HG03342 (cell line): ENCODE data around the gene ABI3.
"Not testable (repeated sequence)": the region's sequence is repeated elsewhere in the genome, so short reads cannot be mapped to it uniquely, and the experiment has no call there.

ENCODE experiments used
- ATAC-seq: cut with Tn5 transposase; IDR thresholded peaks from one replicate; pipeline ENCODE4 v1.9.1; 2021; ENCODE audit warnings: mild to moderate bottlenecking, moderate library complexity; ENCODE audit not compliant: unreplicated experiment

The ABI3 gene, protein sequence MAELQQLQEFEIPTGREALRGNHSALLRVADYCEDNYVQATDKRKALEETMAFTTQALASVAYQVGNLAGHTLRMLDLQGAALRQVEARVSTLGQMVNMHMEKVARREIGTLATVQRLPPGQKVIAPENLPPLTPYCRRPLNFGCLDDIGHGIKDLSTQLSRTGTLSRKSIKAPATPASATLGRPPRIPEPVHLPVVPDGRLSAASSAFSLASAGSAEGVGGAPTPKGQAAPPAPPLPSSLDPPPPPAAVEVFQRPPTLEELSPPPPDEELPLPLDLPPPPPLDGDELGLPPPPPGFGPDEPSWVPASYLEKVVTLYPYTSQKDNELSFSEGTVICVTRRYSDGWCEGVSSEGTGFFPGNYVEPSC

DNA sequence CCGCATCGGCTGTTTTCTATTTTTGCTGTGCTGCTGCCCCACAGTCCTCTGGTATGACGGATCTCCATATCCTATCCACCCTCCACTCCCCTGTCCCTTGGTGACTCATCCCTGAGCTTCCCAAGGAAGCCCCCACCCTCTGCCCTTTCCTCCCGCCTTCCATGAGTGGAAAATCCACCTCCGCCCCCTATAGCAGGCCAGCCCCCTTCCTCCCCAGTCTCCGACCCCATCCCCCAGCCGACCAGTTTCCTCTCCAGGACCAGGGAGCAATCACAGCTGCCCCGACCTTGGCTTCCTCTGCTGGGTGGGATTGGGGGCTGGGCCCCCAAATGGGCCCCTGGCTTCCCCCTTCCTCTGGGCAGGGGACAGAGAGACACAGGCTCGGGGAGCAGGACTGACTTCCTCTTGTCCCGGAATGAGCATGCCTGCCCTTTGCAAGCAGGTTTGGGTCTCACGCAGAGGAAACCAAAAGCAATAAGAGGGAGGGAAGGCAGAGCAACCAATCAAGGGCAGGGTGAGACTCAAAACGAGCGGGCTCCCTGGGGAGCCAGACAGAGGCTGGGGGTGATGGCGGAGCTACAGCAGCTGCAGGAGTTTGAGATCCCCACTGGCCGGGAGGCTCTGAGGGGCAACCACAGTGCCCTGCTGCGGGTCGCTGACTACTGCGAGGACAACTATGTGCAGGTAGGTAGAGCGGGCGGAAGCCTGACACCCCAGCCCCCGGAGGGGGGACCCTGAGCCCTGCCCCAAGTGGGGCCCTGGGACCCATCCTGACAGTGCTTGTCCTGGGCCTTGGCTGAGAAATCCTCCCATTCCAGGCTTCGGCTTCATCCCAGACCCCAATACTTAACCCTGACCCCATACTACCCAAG is at the start of gene ABI3, which contains the start of gene GNGT2:
ABI3 (plus strand) TSS at position 550 of the 872 bp plus-strand sequence; CDS start at position 568, 18 bp downstream.
GNGT2 (minus strand) TSS at position 417 of the 872 bp plus-strand sequence. CDS start 3,152 bp downstream, outside the sequence.
- ATAC-seq: peak; percentile 80

DNA sequence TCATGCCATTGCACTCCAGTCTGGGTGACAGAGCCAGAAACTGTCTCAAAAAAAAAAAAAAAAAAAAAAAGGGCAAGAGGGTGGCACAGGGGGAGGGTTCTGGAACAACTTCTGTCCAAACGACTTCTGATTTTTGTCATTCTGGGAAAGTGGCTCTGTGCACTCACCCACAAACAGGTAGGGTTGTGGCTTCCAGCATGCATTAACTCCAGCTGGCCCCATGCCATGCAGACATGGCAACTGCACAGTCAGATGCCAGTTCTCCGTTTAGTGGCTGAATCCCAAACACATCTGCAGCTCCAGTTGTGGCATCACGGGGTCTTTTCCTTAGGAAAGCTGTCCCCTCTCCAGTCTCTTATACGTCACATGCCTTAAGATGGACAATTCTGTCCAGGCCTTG is 47.6 kb upstream of the ABI3 start:
- ATAC-seq: no peak

DNA sequence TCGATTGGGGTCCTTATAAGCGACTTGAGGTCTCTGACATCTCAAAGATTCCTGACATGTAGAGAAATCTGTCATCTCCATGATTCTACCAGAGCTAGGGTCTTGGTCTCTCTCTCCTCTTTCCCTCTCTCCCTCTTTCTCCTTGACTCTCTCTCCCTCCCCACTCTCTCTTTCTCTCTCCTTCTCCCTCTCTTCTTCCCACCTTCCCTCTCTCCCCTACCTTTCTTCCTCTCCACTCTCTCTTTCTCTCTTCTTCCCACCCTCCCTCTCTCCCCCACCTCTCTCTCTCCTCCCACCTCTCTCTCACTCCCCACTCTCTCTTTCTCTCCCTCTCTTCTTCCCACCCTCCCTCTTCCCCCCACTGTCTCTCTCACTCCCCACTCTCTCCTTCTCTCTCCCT is 45.4 kb upstream of the ABI3 start:
- ATAC-seq: no peak

- no peak for ATAC-seq
Measured at GRCh38 chr17:49168706-49169105, 41.8 kb upstream of the ABI3 start.

DNA sequence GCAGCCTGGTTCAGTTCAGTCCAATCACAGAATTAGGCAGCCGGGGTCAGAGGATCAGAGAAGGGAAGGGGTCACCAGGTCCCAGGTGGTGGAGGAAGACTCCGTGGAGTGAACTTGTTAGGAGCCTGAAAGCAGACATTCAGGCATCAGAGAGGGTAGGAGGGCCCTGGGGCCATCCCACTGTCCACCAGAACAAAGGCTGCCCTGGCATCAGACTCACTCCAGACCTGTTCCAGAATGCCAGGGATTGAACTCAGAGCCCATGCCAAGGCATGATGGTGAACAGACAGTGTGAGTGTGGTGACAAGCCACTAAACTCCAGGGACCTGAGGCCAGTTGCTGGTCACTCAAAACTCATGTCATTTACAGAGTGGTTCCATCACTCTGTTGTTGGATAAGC is 40.3 kb upstream of the ABI3 start:
- no peak for ATAC-seq

- ATAC-seq: not testable (repeated sequence)
Measured at GRCh38 chr17:49170711-49171110, 39.8 kb upstream of the ABI3 start.

- ATAC-seq: not testable (repeated sequence)
Measured at GRCh38 chr17:49175978-49176377, 34.5 kb upstream of the ABI3 start.

GRCh38 chr17:49180303-49180702 is 30.2 kb upstream of the ABI3 start:
- no peak for ATAC-seq

- no peak for ATAC-seq
Measured at GRCh38 chr17:49180998-49181635, 29.4 kb upstream of the ABI3 start.

- ATAC-seq: no peak
Measured at GRCh38 chr17:49183341-49183740, 27.2 kb upstream of the ABI3 start.

DNA sequence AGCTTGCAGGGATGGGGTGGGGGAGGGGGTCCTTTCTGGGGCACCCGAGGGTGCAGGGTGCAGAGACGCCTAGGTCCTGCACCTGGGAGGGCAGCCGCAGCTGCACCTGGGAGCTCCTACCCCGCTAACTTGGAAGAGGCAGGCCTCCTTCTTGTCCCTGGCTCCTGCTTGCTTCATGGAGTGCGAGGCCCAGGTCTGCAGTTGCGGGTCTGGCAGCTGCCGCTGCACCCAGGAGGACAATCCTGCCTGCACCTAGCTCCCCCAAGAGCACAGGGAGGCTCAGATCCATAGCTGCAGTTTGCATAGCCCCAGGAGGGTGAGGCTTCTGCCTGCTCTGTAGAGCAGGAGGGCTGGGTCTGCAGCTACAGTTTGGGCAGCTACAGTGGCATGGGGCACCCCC is 26.7 kb upstream of the ABI3 start:
- ATAC-seq: no peak

GRCh38 chr17:49184522-49184921 is 26.0 kb upstream of the ABI3 start:
- not testable (repeated sequence) for ATAC-seq

- ATAC-seq: not testable (repeated sequence)
Measured at GRCh38 chr17:49185381-49185780, 25.1 kb upstream of the ABI3 start.

DNA sequence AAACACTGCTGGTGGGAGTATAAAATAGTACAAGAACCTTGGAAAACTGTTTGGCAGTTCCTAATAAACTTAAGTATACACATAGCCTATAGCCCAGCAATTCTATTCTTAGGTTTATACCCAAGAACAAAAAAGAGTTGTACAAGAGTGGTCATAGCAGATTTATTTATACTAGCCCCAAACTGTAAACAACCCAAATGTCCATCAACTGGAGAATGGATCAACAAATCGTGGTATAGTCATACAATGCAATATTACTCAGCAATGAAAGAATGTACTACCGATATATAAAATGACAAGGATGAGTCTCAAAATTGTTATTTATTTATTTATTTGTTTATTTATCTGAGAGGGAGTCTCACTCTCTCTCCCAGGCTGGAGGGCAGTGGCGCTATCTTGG is 23.2 kb upstream of the ABI3 start:
- no peak for ATAC-seq

GRCh38 chr17:49190932-49191331 is 19.6 kb upstream of the ABI3 start:
- no peak for ATAC-seq

DNA sequence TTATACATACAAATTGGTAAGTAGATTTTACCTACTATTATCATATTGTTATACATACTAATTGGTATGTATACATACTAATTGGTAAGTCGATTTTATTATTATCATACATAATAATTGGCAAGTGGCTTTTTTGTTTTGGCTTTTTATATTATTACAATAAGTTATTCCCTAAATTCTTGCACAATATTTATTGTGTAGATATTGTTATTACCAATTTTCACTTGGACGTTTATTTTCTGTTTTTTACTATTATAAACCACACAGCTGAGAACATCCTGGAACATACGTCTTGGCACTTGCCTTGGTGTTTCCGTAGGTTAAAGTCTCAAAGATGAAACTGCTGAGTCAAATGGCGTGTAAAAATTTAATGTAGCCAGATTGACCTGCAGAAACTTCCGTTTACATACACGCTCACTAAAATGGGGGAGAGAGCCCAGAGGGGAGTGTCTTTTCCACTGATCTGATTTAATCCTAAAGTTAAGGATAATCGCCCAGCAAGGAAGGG is 19.0 kb upstream of the ABI3 start:
- ATAC-seq: peak; percentile 3

DNA sequence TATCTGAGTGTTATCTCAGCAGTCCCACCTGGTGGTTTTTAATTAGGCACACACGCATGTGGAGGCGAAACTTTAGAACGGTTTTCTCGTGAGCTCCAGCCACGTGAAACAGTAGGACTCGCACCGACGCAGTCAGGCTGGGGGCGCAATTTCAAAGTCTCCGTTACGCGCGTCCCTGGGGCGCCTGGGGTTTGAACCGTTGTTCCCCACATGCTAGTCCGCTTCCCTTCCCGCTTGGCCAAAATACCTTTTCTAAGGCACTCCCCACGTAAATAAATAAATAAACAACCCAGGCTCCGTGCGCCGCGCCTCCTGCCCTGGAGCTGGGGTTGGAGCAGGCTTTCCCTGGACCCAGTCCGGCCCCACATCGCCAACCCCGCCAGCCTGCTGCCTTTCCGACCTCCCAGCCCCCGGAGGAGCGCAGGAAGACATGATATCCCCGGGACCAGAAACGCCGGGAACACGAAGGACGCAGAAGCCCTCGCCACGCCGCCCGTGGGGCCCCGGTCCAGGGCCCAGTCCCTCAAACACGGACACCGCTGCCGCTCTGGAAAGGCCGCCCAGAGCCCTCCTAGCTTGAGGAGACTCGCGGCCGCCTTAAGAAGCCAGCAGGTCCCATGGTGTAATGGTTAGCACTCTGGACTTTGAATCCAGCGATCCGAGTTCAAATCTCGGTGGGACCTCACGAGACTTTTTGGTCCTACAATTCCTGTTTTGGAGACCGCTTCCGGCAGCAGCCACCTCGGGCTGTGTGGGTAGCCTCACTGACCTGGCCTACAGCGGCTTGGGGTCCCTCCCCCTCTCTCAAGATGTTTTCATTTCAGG is 18.4 kb upstream of the ABI3 start:
- ATAC-seq: peak; percentile 45

DNA sequence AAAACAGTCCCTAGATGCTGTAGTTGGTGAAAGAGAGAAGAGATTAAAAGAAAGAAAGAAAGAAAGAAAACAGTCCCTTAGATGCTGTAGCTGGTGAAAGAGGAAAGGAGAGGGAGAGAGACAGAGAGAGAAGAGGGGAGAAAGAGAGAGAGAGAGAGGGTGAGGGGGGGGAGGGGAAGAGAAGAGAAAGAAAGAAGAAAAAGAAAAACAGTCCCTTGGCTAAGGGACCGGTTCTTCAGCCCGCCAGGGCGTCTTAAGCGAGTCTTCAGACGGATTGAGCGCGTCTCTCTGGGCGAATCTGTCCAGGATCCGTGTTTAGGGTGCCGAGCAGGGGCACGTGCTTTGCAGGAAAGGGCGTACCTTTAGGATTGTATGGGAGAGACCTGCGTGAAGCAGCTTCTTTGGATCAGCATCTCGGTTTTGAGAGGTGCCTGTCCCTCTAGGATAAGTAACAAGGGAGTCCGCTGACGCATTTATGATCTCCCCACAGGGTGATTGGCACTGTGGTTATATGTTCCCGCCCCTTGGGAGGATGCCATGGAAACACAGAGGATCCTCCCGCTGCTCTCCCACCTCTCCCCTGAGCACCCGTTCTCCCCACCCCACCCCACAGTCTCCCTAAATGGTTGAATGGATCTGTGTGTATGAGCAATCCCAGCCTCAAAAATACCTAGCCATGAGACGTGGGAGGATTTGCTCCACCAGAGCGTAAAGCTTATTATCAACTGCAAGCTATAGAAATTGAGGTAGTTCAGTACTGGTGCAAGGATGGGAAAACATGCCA is 16.8 kb upstream of the ABI3 start:
- ATAC-seq: no peak

DNA sequence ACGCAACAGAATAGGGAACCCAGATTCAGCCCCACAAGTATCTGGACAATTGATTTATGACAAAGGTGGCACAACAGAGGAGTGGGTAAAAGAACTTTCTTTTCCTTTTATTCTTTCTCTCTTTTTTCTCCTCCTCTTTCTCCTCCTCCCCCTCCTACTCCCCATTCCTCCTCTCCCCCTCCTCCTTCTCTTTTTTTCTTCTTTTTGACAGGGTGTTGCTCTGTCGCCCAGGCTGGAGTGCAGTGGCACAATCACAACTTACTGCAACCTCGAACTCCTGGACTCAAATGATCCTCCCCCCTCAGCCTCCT is 16.3 kb upstream of the ABI3 start:
- no peak for ATAC-seq

DNA sequence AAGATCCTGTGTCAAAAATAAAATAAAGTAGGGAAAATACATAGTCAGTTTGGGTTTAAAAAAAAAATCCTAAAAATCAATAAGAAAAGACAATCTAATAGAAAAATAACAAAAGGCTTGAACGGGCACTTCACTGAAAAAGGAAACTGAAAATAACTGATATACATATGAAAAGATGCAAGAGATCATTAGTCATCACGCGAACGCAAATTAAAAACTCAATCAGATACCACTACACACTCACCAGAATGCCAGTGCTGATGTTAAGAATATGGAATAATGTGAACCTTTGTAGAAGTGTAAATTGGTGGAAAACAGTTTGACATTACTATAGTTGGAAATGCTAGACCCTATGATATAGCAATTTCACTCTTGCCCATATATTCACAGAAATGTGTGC is 14.8 kb upstream of the ABI3 start:
- no peak for ATAC-seq
